Caco-2 (cell line): ENCODE data around the gene CNTRL. TPM values are rescaled to one million over a fixed set of nuclear protein-coding genes. Genes with fewer than 3 reads are reported as not detected.

Experiments used
- BruUV-seq: library from RNA; stranded (reverse); fragments of 400-500 nt; replicated peaks from 2 replicates; lab custom pipeline; 2021; lab: Mats Ljungman, UMichigan
- CTCF ChIA-PET: fragments of 300-600 bp; sonication (Branson Sonifier 250); formaldehyde crosslinking; loops from one replicate; lab custom pipeline; 2022; ENCODE audit warnings: antibody characterized with exemption; lab: Charles Lee
- POLR2A ChIA-PET: fragments of 300-600 bp; sonication (Branson Sonifier 250); formaldehyde crosslinking; loops from one replicate; lab custom pipeline; 2022; ENCODE audit warnings: antibody characterized with exemption; lab: Charles Lee
- DNase-seq, 2 experiments: peaks; one replicate each; pipeline versions ENCODE4 v3.0.0 to v3.0.0-alpha.2; 2020 to 2022
- H3K27me3 ChIP-seq: replicated peaks from 2 replicates; pipeline ENCODE4 v1.6.0; 2011; ENCODE audit warnings: low read length; ENCODE audit not compliant: control insufficient read depth, insufficient read depth
- H3K36me3 ChIP-seq: 2 replicates; pipeline ENCODE4 v1.5.1; 2011; ENCODE audit warnings: low read length; ENCODE audit not compliant: control insufficient read depth, insufficient read depth
- H3K4me1 ChIP-seq: fragments of 250-450 bp; sonication (Bioruptor Pico); 2 replicates; pipeline ENCODE4 v1.5.1; 2020; ENCODE audit warnings: mild to moderate bottlenecking
- H3K4me3 ChIP-seq: 2 replicates; pipeline ENCODE4 v1.5.1; 2011; ENCODE audit warnings: low read depth, mild to moderate bottlenecking, control low read depth, low read length
- H3K9me3 ChIP-seq: fragments of 250-450 bp; sonication (Bioruptor Pico); 2 replicates; pipeline ENCODE4 v1.5.1; 2020; ENCODE audit warnings: mild to moderate bottlenecking, moderate library complexity
- H3K27ac Mint-ChIP-seq: one replicate; pipeline ENCODE4 v1.8.0; 2022; ENCODE audit warnings: mixed read lengths; ENCODE audit not compliant: unreplicated experiment
- H3K27me3 Mint-ChIP-seq: one replicate; pipeline ENCODE4 v1.8.0; 2022; ENCODE audit warnings: mixed read lengths; ENCODE audit not compliant: insufficient read depth, unreplicated experiment
- H3K36me3 Mint-ChIP-seq: one replicate; pipeline ENCODE4 v1.8.0; 2022; ENCODE audit warnings: mild to moderate bottlenecking, mixed read lengths; ENCODE audit not compliant: insufficient read depth, unreplicated experiment
- H3K4me1 Mint-ChIP-seq: one replicate; pipeline ENCODE4 v1.8.0; 2022; ENCODE audit warnings: low read depth, mixed read lengths; ENCODE audit not compliant: unreplicated experiment
- H3K4me3 Mint-ChIP-seq: one replicate; pipeline ENCODE4 v1.8.0; 2022; ENCODE audit warnings: mild to moderate bottlenecking, moderate library complexity, mixed read lengths; ENCODE audit not compliant: unreplicated experiment
- H3K9me3 Mint-ChIP-seq: one replicate; pipeline ENCODE4 v1.8.0; 2022; ENCODE audit warnings: mixed read lengths; ENCODE audit not compliant: unreplicated experiment
- intact Hi-C: fragments of 100-400 bp; cut with micrococcal nuclease; formaldehyde crosslinking; loops from one replicate; pipeline ENCODE4 v1.10.0; 2022; ENCODE audit not compliant: unreplicated experiment
- total RNA-seq: library from RNA; stranded (reverse); gene quantifications from 2 replicates; pipeline ENCODE4 v1.2.3, GENCODE V29; 2022
- TF ChIP-seq, protein P1 (sequence below), 2 experiments: fragments of 200-600 bp in 1 of 2; IDR thresholded peaks; 1 replicate in 1 of 2; 2 replicates in 1 of 2; pipeline versions ENCODE4 v1.5.1 to v1.8.0; 2011 to 2022; ENCODE audit warnings: antibody characterized with exemption in 1 of 2, control low read depth in 1 of 2, inconsistent platforms in 1 of 2, low read depth in 1 of 2, low read length in 1 of 2, mild to moderate bottlenecking in 1 of 2, moderate library complexity in 1 of 2; ENCODE audit not compliant: insufficient read depth in 1 of 2, severe bottlenecking in 1 of 2, unreplicated experiment in 1 of 2

CNTRL gene
- total RNA-seq, 1 experiment from 2014 or later = 12.0 TPM

DNA sequence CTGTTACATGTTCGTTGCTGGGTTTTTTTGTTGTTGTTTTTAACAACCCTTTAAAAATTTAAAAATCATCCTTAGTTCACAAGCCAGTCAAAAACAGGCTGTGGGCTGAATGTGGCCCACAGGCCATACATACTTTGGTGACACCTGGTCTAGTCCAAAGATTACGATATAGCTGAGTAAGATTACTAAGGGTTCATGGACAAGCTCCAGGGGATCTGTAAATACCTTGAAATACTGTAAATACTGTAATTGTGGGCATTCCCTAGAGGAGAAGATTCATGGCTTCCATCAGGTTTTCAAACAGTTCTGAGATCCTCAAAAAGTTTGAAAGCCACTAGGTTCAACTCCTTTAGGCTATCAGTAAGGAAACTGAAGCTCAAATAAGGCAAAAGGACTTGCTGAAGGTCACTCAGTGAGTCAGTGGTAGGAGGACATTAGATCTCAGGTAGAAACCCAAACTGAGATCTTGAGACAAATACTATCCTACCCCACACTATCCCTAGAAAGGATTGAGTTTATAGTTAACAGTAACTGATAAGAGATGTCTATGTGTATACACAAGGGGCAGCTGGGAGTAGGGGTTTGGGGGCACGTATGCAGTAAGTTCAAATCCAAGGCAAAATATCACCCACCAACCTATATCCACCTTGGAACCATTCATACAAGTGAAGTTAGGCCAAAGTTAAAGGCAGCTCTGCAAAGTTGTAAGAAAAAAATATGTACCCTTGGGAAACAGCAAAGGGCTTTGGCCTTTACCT, 109.1 kb downstream of the CNTRL start:
- no peak overlapping the region for H3K27ac Mint-ChIP-seq
- BruUV-seq = no TSS peak
- H3K9me3 Mint-ChIP-seq = no peaks in the 10 kb centered on the region
- intact Hi-C loops = no loop called here
- no peaks in the 10 kb centered on the region for H3K27me3 Mint-ChIP-seq
- H3K27me3 ChIP-seq = no peaks in the 10 kb centered on the region
- POLR2A ChIA-PET = no interaction called here
- TF ChIP-seq, protein P1, sequence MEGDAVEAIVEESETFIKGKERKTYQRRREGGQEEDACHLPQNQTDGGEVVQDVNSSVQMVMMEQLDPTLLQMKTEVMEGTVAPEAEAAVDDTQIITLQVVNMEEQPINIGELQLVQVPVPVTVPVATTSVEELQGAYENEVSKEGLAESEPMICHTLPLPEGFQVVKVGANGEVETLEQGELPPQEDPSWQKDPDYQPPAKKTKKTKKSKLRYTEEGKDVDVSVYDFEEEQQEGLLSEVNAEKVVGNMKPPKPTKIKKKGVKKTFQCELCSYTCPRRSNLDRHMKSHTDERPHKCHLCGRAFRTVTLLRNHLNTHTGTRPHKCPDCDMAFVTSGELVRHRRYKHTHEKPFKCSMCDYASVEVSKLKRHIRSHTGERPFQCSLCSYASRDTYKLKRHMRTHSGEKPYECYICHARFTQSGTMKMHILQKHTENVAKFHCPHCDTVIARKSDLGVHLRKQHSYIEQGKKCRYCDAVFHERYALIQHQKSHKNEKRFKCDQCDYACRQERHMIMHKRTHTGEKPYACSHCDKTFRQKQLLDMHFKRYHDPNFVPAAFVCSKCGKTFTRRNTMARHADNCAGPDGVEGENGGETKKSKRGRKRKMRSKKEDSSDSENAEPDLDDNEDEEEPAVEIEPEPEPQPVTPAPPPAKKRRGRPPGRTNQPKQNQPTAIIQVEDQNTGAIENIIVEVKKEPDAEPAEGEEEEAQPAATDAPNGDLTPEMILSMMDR (IDR thresholded peaks at IDR 0.05; ENCODE audit: insufficient read depth in 1 of 2, low read depth in 1 of 2, low read length in 1 of 2, severe bottlenecking in 1 of 2, unreplicated experiment in 1 of 2) = no peak
- peaks cover 45% of the 10 kb centered on the region for H3K36me3 Mint-ChIP-seq
- no peak overlapping the region for H3K4me3 ChIP-seq
- peaks cover 42% of the 10 kb centered on the region for H3K4me1 ChIP-seq
- H3K36me3 ChIP-seq = peaks cover 1% of the 10 kb centered on the region; the same call in 1 of the 2 replicates
- CTCF ChIA-PET = no interaction called here
- no peaks in the 10 kb centered on the region for H3K9me3 ChIP-seq
- no peak overlapping the region for H3K4me3 Mint-ChIP-seq
- peaks cover 39% of the 10 kb centered on the region for H3K4me1 Mint-ChIP-seq
- DNase-seq = no peak

DNA sequence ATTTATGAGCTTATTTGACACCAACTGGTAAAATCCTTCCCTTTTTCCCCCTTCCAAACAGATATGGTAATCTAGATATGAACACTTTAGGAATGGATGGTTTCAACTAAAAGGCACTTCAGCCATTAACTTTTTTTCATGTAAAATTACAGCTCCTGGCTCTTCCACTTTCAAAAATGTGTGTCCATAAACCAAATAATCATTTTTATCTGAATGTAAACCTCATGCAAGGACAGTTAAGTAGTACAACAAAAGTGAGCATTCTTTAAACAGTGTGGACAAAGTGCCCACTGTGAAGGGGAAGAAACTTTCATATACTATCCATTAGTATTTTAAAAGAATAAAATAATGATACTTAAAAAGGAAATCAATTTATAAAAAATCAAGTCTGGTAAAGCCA, 109.7 kb downstream of the CNTRL start:
- H3K4me1 ChIP-seq = peaks cover 42% of the 10 kb centered on the region
- TF ChIP-seq, protein P1 (IDR thresholded peaks at IDR 0.05; ENCODE audit: insufficient read depth in 1 of 2, low read depth in 1 of 2, low read length in 1 of 2, severe bottlenecking in 1 of 2, unreplicated experiment in 1 of 2) = no peak
- H3K4me1 Mint-ChIP-seq = peaks cover 41% of the 10 kb centered on the region
- intact Hi-C loops = no loop called here
- no TSS peak for BruUV-seq
- H3K36me3 Mint-ChIP-seq = peaks cover 47% of the 10 kb centered on the region
- H3K27me3 Mint-ChIP-seq = no peaks in the 10 kb centered on the region
- POLR2A ChIA-PET = no interaction called here
- H3K4me3 ChIP-seq = no peak overlapping the region
- H3K27ac Mint-ChIP-seq = no peak overlapping the region
- H3K9me3 Mint-ChIP-seq = no peaks in the 10 kb centered on the region
- H3K4me3 Mint-ChIP-seq = no peak overlapping the region
- peaks cover 1% of the 10 kb centered on the region; the same call in 1 of the 2 replicates for H3K36me3 ChIP-seq
- H3K9me3 ChIP-seq = no peaks in the 10 kb centered on the region
- no peaks in the 10 kb centered on the region for H3K27me3 ChIP-seq
- CTCF ChIA-PET = no interaction called here
- no peak for DNase-seq

DNA sequence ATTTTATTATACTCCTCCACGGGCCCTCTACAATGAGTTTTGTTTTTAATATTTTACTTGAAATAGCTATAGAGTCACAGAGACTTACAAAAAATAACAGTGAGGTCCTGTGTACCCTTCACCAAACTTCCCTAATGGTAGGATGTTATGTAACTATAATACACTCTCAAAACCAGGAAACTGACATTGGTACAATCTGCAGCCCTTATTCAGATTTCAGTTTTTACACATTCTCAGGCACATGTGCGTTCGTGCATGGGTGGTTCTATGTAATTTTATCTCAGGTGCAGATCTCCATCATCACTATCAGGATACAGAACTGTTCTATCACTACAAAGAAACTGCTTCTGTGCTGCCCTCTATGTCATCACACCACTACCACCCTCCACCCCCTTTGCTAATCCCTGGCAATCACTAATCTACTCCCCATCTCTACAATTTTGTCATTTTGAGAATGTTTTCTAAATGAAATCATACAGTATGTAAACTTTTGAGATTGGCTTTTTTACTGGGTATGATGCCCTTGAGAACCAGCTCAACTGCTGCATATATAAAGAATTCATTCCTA, 110.5 kb downstream of the CNTRL start:
- ChIA-PET CTCF (no interaction called here), POLR2A (no interaction called here)
- H3K27ac Mint-ChIP-seq = no peak overlapping the region
- H3K36me3 Mint-ChIP-seq = peaks cover 47% of the 10 kb centered on the region
- no peaks in the 10 kb centered on the region for H3K27me3 Mint-ChIP-seq
- no peaks in the 10 kb centered on the region for H3K9me3 Mint-ChIP-seq
- BruUV-seq = no TSS peak
- H3K4me1 Mint-ChIP-seq = peaks cover 46% of the 10 kb centered on the region
- Histone ChIP-seq H3K9me3 (no peaks in the 10 kb centered on the region), H3K27me3 (no peaks in the 10 kb centered on the region), H3K4me1 (peaks cover 42% of the 10 kb centered on the region), H3K36me3 (peaks cover 1% of the 10 kb centered on the region; the same call in 1 of the 2 replicates), H3K4me3 (no peak overlapping the region)
- H3K4me3 Mint-ChIP-seq = no peak overlapping the region
- intact Hi-C loops = no loop called here
- DNase-seq = no peak
- TF ChIP-seq, protein P1 (IDR thresholded peaks at IDR 0.05; ENCODE audit: insufficient read depth in 1 of 2, low read depth in 1 of 2, low read length in 1 of 2, severe bottlenecking in 1 of 2, unreplicated experiment in 1 of 2) = no peak
